Hematopoietic multipotent progenitor cell treated with erythropoietin and hydrocortisone succinate and interleukin-3 and kit ligand, for 15 days (in vitro differentiated cells): ENCODE measurements around the gene PTOV1.

Experiments used
- DNase-seq: peaks from one replicate; pipeline ENCODE4 v3.0.0-alpha.2; 2015; ENCODE audit warnings: low spot score

Gene PTOV1

DNA sequence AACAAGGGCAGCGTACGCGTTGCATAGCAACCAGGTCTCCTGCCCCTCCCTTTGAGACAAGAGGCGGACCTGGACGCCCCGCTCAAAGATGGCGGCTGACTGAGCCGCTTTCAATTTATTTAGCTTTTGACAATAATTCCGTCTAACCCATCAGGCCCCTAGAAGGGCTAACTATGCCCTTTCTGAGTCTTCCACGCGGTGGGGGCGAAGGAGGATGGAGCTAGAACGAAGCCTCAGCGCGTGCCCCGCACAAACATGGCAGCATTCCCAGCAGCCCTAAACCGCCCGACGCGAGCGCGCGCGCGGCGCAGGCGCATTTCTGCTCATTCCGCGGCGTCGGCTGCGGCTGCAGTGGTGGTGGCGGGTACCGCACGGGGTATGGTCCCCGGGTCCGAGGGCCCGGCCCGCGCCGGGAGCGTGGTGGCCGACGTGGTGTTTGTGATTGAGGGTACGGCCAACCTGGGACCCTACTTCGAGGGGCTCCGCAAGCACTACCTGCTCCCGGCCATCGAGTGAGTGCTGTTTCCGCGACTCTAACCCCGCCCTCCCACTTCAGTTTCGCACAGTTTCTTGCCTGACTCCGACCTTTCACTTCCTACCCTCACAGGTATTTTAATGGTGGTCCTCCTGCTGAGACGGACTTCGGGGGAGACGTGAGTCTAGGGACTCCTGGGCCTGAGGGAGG is 32.9 kb upstream of the PTOV1 start, which contains the start of gene MED25:
TSS of gene MED25 (plus strand) at position 326 of the 685 bp plus-strand sequence. CDS start at position 379, 53 bp downstream.
- peak; percentile 90 for DNase-seq

DNA sequence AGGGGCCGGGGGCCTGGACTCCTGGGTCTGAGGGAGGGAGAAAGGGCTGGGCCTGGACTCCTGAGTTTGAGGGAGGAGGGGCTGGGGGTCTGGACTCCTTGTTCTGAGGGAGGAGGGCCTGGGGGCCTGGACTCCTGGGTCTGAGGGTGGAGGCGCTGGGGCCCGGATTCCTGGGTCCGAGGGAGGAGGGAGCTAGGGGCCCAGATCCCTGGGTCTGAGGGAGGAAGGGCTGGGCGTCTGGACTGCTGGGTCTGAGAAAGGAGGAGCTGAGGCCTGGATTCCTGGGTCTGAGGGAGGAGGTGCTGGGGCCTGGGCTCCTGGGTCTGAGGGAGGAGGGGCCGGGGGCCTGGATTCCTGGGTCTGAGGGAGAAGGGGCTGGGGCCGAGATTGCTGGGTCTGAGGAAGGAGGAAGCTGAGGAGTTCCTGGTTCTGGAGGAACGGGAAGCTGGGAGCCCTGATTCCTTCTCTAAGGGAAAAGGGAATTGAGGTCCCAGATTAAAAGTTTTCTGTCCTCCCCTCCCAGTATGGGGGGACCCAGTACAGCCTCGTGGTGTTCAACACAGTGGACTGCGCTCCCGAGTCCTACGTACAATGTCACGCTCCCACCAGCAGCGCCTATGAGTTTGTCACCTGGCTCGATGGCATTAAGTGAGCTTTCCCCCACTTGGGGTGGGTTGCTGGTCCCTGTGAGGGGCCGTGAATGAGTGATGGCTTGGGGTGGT is 32.1 kb upstream of the PTOV1 start:
- DNase-seq, result peak; percentile 33

DNA sequence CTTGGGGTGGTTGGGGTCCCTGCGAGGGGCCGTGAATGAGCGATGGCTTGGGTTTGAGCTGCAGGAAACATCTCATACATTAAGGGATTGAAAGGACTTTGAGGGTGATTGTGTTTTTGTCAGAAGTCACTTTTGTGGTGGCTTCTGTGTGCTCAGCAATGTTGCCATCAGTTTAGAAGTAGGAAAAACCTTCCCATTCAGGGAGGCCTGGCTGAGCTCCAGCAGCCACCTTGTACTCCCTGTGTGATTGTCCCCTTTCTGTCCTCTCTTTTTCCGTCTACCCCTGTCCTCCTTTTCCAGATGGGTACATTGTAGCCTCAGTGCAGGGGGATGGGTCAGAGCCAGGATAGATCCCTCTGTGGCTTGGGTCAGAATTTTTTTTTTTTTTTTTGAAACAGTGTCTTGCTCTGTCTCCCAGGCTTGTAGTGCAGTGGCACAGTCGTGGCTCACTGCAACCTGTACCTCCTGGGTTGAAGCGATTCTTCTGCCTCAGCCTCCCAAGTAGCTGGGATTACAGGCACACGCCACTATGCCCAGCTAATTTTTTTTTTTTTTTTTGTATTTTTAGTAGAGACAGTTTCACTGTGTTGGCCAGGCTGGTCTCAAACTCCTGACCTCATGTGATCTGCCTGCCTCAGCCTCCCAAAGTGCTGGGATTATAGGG is 31.4 kb upstream of the PTOV1 start:
- peak; percentile 56 for DNase-seq

DNA sequence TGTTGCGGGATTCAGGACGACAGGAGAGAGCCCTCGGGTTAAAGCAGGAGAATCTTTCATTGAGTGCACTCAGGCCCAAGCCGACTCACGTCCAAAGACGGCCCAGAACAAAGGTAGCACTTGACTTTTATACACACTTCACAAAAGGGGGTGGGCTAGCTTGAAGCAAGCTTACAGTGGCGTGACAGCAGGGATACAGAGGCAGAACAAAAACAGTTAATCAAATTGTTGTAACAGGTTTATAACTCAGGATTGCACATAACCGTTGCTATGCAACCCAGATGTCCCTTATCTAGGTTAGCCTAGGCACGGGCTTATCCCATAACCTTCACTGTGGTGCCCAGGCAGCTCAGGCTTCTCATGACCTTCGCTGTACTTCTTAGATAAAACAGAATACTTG is 30.8 kb upstream of the PTOV1 start:
- DNase-seq, result peak; percentile 93

DNA sequence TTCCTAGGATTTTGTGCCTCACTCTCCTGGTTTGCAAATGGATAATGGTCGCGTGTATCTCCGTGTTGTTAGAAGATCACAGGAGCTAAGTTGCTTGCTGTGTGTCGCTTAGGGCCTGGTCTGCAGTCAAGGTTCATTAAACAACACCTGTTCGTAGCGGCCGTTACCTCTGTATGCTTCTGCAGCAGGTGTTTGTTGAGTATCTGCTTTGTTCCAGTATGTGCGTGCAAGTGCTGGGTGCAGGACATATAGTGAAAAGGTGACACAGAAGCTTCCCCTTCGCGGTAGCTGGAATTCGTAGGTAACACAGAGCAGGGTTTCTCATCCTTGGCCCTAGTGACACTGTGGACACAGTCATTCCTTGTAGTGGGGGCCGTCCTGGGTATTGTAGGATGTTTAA is 27.5 kb upstream of the PTOV1 start:
- DNase-seq, result no peak

DNA sequence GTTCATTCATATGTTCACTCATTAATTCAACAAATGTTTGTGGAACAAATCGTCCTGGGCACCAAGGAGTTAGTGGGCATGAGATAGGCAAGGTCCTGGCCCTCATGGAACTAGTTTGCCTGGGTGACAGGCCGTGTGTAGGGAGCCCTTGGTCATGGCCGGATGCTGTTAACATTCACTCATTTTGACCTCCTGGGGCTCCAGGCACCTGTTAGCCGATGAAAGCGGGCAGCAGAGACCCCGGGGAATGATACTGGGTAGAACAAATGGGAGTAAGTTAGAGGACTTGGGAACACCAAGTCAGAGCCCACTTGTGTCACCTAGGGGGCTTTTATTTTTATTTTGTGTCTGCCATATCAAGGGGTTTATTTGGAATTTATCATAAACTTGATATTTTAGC is 26.3 kb upstream of the PTOV1 start:
- DNase-seq, result no peak

DNA sequence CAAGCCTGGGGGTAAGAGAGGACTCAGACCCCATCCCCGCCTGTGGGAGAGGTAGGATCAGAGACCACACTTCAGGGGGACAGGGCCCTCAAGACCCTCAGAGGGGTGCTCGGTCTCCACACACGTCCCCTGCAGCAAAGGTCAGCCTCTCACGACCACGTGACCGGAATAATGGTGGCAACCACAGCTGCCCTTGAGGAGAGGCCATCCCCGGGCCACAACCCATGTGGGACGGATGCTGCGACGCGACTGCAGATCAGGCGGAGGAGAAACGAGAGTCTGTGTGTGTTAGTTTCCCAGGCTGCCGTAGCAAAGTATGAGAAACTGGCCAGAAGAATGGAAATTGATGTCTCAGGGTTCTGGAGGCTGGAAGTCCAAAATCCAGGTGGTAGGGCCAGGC is 23.9 kb upstream of the PTOV1 start:
- no peak for DNase-seq

DNA sequence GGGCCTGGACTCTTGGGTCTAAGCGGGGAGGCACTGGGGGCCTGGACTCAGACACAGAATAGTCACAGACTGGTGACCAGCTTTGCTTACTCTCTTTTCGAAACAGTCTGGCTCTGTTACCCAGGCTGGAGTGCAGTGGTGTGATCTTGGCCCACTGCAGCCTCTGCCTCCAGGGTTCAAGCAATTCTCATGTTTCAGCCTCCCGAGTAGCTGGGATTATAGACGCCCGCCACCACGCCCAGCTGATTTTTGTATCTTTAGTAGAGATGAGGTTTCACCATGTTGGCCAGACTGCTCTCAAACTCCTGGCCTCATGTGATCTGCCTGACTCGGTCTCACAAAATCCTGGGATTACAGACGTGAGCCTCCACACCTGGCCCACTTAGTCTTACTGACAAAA is 21.8 kb upstream of the PTOV1 start:
- DNase-seq, result no peak

DNA sequence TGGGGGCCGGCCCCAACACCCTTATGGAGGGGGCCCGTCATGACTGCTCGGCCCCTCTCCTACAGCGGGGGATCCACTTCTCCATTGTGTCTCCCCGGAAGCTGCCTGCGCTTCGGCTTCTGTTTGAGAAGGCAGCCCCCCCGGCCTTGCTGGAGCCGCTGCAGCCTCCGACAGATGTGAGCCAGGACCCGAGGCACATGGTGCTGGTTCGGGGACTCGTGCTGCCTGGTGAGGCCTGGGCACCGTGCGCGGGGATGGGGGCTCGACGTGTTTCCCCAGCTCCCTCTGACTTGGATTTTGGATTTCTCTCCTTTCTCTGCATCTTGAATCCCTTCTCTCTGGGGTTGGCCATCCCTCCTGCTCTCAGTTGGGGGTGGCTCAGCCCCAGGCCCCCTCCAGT is 21.2 kb upstream of the PTOV1 start:
- DNase-seq, result no peak

DNA sequence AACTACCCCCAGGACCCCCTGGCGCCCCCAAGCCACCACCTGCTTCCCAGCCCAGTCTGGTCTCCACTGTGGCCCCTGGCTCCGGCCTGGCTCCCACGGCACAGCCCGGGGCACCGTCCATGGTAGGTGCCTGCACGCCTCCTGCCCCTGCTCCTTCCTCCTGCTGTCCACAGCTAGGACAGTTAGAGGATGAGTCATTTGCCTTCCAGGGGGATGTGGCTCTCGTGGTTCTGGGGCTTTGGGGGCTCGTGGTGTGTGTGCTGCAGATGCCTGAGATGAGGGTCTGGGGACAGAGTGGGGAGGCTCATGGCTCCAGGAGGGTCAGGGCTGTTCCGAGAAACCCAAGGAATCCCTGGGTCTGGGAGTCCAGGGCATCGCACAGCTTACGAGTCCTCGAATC is 20.2 kb upstream of the PTOV1 start:
- DNase-seq, result no peak

DNA sequence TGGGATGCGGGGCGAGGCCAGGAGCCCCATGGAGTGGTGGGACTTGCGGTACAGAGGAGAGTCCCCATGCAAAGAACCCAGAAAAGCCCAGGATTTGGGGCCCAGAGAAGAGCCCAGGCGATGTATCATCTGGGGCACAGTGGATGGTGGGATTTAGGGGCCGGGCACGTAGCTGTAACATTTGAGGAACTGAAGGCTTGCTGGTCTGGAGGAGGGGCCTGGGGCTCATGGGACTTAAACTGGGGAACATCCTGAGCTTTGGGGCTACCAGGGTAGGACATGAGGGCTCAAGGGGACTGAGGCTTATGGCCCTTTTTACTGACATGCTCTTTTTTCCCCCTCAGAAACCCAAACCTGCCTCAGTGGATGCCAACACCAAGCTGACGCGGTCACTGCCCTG is 19.4 kb upstream of the PTOV1 start:
- no peak for DNase-seq

DNA sequence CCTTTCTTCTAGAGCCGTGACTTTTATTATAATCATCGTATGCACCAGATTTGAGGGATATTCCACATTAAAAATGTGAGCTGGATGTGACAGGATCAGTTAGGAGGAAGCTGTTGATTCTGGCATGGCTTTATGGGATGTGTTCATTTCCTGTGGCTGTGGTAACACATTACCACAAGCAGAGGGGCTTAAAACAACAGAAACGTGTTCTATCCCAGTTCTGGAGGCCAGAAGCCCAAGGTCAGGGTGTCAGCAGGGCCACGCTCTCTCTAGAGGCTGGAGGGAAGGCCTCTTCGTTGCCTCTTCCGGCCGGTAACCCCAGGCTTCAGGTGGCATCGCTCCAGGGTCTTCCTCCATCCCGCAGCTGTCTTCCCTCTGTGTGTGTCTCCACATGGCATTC is 18.4 kb upstream of the PTOV1 start:
- no peak for DNase-seq

DNA sequence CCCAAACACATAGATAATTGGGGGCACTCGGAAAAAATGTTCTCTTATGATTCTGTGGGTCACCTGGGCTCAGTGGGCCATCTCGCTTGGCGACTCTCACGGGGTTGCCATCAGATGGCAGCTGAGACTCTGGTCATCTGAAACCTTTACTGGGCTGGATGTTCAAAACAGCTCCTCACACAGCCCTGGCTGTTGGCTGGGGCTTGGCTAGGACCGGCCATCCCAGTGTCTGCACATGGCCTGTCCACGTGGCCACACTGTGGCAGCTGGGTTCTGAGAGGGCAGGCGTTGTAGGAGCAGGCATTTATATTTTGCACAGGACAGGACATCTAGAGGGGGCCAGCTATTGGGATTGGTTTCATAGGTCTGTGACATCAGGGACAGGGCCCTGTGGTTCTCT is 17.4 kb upstream of the PTOV1 start:
- DNase-seq, result no peak

DNA sequence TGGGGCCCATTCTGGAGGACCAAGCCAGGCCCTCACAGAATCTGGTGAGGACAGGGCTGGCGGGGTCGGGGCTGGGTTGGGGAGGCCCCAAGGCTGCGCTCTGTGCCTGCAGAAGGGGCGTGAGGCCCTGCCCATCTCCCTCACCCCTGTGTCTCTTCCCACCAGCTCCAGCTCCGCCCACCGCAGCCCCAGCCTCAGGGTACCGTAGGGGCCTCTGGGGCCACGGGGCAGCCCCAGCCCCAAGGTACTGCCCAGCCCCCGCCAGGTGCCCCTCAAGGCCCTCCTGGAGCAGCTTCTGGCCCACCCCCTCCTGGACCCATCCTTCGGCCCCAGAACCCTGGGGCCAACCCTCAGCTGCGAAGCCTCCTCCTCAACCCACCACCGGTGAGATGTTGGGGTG is 15.4 kb upstream of the PTOV1 start:
- no peak for DNase-seq

DNA sequence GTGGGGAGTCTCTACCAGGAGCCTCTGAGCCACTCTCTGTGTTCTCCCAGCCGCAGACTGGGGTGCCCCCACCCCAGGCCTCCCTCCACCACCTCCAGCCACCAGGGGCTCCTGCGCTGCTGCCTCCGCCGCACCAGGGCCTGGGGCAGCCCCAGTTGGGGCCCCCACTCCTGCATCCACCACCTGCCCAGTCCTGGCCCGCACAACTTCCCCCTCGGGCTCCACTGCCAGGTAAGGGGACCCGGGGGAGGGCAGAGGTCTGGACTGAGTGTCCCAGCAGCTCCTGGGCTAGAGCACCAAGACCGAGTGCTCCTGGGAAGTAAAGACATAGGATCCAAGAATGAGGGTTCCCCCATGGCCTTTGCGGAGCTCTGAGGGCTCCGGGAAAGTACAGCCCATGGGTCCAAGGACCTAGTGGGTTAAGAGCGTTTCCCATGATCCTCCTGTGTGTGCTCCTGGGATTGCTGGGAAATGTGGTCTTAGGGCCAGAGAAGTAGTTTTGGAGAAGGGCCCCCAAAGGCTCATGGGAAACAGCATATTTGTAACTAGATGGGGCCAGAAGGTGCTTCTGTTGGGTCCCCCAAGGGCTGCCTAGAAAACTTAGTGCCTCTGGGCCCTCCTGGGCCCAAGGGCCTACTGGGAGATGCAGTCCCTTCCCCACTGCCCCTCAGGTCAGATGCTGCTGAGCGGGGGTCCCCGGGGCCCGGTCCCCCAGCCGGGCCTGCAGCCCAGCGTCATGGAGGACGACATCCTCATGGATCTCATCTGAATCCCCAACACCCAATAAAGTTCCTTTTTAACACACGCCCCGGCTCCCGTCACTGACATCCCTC is 14.6 kb upstream of the PTOV1 start:
- no peak for DNase-seq

DNA sequence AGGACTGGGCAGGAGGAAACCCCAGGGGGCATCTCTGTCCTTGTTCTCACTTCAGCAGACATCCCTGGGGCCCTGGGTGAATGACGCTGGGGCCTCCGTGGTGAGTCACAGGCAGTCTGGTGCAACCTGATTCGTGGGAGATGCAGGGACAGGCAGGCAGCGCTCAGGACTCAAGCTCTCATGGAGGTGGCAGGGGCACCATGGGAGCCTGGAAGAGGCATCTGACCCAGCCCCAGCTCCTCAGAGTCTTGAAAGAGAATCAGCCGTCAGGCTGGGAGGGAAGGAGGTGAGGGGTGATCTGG is 14.0 kb upstream of the PTOV1 start:
- DNase-seq, result no peak

DNA sequence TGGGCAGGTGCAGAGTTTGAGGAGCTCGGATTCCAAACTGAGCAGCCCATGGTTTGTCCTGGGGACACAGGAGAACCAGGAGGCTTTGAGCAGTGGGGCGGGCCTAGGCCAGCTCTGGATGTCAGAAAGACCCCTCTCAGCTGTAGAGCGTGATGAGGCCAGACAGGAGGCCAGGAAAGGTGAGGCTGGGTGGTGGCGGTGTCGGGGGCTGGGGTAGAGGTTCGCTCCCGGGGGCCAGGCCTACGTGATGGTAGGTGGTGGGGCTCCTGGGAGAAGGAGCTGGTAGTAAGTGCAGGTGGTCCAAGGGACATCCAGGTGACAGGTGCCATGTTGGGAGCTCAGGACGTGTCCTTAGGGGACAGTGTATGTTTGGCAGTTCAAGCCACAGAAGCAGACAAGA is 13.5 kb upstream of the PTOV1 start:
- DNase-seq, result no peak

DNA sequence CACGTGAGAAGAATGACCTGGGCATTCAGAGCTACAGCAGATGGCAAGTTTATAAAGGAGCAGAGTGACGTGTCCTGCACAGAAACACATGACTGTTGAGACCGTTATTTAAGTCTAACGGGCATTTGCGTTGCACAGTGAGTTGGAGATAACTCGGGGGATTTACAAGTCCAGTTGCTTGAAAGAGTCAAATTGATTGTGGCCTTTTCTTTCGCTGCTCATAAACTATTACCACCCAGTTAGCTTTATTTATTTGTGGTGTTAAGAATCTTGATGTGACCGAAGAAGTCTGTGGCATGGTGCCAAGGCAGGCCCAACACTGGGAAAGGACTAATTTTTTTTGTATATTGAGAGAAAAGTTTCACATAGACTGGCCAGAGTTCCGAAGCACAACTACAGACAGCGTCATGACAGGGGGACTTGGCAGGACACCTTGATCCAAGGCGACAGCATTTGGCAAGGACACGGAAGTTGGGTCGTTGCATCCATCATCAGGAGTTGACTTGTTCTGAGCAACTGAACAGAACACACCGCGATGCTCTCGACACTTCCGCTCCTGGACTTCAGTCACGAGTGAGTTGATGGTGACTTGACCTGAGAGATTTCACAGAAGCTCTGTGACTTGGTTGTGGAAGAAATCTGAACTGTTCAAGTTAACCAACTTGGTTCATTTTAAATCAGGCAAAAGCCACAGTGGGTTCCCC is 11.9 kb upstream of the PTOV1 start:
- no peak for DNase-seq

DNA sequence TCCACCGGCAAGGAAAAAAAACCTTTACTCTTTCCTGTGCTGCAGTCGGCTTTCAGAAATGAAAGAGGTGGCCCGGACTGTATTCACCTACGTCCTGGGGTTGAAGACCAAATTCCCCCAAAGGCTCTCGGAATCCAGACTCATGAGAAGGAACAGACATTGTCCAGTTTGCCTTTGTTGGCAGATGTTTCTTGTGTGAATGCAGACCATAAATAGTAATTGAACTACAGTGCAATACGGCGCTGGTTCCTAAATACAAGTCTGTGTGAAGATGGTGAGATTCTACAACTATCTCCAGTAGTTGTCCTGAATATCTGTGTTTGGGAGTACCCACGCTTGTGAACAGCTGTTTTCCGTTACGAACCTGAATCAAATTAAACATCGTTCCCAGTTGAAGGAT is 11.2 kb upstream of the PTOV1 start:
- no peak for DNase-seq

DNA sequence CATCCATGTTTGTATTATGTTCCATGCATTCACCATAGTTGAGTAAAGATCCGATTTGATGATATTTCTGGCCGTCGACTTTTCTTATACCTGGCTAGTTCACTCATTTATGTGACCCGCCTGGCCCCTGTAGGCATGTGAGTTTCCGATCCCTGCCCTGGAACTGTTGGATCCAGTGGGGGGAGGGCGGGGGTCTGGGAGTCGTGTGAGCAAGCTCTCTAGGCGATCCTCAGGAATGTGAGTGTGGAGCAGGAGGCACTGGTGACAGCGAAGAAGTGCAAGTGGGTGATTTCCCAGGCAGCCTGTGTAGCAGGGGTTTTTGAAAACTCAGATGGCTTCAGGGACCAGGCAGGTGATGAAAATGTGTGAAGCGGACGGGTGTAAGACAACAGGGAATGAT is 10.6 kb upstream of the PTOV1 start:
- DNase-seq, result no peak

DNA sequence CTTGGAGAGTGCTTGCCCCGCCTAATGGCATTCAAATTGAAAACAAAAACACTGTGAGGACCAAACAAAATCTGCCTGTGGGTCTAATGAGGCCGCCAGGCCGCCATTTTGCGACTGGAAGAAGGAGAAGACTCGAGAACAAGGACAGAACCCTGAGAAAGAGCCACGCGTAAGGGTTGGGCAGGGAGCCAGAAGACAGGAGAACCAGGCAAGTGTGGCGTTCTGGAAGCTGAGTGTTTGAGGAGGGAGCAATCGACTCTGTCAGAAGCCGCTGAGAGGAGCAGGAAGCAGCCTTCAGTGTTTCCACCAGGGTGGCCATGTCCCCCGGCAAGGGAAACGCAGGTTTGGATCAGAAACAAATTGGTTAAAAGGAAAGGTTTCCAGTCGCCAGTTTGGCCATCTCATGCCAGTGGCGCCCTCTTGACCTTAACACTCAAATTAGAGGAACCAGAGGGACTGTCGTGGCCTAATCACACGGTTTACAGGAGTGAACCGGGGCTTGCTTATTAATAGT is 10.2 kb upstream of the PTOV1 start:
- DNase-seq, result no peak

DNA sequence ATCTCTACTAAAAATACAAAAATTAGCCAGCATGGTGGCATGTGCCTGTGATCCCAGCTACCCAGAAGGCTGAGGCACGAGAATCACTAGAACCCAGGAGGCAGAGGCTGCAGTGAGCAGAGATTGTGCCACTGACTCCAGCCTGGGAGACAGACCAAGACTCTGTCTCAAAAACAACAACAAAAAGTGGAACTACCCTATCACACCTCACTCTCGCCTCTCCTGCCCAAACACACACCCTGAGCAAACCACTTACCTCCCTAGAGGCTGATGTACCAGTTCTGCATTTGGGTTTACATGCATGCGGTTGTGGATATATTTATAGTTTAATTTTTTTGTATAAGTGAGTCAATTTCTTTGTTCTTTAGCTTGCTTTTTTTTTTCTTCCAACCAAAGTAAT is 7.7 kb upstream of the PTOV1 start:
- DNase-seq, result no peak
